Measurements from ENCODE around the gene FAM13A.

Gene FAM13A

DNA sequence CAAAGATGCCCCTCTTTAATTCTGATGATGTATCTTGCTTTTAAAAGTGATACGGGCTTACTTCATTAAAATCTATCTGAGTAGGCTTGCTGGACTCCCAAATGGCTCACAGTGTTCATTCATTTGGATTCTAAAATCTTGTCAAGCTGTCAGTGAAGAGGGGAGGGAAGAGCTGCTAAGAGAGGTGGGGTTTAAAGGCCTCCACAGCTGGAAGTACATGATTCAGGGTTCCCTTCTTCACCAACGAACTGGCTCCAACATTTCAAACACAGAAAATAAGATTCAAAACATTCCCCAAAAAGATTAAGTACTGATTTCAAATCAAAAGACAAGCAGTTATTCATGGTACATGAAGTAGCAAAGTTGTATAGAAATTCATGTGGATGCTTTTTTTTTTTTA, 226.4 kb downstream of the FAM13A start:
- no peak for DNase-seq

DNA sequence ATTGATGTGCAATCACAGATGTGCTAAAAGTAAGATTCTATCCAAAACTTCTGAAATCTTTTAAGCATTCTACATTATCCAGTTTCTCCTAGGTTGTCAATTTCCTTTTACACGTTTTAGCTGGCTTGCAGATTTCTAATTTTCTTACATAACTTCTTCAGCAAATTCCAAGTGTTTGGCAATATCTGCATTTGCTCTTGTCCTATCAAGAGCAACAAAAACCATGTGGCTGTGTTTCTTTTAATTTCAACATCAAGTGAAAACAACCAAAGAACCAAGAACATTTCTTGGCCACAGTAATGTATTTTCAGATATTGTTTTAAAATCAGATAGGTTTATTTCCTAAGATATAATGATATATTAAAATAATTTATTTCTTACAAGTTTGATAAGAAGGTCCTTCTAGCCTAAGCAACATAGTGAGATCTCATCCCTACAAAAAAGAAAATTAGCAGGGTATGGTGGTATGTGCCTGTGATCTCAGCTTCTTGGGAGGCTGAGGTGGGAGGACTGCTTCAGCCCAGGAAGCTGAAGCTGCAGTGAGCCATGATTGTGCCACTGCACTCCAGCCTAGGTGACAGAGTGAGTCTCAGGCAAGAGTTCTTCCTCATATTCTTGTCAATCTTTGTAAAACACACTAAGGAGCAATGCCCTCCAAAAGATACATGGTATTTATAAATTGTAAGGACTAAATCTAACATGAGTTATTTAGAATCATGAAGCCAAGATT, 228.0 kb downstream of the FAM13A start:
- DNase-seq = no peak

DNA sequence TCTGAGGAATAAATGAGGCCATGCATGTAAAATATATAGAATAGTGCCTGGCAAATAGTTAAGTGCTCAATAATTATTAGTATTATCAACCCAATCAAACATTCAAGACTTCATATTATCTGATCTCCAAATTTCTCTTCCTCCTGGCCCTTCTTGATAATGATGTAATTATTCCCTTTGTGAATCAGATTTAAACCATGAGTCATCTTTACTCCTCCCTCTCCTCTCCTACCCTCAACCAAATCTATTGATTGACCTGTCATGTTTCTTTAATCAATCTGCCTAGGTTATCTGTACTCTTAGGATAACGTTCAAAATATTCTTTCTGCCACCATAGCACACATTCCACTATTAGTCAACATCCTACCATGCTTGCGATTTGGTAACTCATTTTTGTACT, 229.5 kb downstream of the FAM13A start:
- no peak for DNase-seq

DNA sequence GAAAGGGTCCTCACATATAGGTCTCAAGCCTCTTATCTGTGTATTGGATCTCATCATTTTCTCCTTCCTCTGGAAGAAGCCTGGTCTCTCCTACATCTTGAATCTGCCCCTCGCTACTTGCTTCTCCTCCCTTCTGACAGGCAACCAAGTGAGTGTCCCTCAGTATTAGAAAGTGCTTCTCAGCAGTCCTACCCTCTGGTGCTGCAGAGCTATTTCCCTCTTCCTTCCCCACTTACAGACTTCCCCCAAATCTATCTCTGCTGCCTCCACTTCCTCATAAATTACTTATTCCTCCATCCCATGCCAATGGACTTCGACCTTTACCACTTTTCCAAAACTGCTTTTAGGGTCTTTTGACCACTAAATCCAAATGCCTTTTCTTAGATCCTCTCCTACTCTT, 230.2 kb downstream of the FAM13A start:
- no peak for DNase-seq

DNA sequence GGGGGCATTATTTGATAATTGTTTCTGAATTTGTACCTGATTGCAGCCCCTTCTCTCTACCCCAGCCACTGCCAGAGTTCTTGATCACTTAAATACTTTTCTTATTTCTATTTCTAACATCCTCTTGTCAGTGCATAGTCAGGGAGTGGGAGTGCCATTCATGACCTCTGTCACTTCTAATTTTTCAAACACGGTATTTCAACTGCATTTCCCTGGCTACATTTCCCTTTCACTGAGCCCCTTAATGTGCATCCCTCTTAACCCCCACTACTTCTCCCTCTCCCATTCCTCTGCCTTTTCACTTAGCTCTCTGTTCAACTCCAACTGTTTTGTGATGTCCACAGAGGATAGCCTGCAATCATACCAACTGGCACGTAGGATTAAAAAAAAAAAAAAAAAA, 231.1 kb downstream of the FAM13A start:
- DNase-seq = no peak

DNA sequence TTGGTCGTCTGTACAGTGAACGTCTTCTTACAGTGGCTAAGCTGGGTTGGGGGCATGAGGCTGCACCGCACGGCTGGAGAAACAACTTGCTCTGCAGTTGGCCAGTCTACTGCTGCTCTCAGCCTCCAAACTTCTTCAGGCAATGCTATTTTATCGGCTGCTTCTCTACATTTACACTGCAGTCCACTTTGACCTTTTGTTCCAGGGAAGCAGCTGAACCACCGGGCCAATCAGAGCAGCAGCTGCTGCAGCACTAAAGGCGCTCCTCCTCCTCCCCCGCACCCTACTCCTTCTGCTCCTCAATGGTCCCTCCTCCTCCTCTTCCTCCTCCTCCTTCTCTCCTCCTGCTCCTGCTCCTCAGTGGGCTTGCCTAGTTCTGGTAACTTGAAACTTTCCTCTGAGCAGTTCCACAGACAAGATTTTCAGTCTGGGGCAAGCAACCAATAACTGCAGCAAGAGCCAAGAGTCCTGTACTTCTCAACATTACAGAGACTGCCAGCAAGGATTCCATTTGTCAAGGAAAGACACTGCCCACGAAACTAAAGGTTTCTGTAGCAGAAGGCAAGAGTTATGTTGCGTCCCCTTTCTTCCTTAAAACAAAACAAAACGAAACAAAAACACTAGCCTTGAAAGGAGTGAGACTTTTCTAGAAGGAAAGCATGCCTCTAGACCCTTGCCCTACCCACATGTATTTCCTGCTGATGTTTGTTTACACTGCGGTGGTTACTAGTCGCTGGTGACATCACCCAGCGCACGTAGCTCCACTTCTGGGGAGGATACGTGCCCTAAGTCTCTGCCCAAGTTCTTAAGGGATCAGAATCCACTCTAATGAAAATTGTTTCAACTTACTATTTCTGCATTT, 233.7 kb downstream of the FAM13A start:
- DNase-seq = peak; percentile 90

DNA sequence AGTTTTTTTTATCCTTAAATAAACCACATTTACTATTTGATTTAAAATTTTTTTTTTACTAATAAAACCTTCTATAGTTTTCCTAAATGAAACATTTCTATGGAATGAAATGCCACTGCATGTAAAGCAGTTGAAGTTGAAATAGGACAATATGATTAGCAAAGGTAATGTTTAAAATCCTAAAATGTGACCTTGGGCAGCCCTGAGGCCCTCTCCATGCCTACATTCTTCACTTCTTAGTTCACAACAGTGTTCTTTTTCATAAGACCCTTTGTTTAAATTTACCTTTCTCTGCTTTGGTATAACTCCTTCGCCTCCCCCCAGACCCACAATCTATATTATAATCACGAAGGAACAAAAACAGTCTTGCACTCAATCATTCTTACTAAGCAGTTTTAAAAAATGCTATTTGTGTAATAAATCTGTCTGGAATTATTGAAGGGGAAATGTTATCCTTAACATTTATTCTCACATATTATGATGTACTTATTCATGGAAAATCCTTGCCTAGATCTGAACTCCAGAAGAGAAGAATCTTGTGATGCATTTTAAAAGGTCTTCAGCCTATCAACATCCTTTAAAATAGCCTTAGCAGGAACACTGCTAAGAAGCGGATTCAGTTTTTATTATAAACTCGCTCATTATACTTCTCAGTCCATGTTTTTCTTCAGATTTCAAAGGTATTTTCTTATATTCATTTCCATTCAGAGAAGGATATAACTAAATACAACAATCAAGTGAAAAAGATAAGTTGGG, 234.8 kb downstream of the FAM13A start:
- no peak for DNase-seq

DNA sequence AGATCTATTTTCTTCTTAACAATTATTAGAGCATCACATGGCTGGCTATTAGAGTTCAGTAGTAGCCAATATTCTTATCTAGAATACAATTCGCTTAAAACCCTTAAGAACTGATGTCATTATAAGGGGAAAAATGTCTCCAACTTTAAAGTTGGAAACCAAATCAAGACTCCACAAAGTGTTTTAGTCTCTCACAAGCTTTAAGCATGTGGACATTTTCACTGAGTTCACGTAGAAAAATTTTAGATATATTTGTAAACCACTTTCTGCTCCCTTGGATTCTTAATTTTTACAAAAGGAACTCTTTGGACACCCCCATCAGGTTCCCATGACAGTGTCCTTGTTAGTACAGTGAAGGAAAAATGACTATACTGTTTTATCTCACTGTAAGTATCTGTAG, 235.5 kb downstream of the FAM13A start:
- DNase-seq = no peak

DNA sequence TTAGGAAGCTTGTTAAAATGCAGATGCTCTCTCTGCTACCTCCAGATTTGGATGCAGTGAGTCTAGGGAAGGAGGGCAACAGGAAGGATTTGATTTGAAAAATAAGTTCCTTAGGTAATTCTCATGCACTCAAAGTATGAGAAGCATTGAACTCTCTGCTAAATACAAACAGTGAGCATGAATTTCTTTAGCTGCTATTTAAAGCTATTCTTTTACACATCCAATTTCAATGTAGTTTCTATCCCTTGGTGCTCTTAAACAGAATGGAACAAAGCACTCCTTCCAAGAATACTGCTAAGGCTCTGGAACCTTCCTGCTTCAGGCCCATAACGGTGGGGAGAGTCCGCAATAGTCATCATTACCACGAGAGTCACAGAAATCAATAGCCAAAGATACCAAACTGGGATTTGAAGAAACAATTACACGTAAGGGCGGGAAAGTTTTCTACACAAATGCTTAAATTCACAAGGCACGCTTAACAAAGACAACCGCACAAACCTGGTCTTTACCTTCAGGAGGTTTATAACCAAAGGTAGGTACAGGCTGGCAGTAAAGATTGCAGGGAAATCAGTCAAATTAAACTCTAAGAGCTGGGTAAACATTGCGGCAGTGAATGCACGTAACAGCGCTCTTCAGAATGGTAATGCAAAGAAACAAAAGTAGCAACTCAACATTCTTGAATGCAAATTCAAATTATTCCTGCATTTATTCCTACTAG, 236.1 kb downstream of the FAM13A start:
- DNase-seq = peak; percentile 62

DNA sequence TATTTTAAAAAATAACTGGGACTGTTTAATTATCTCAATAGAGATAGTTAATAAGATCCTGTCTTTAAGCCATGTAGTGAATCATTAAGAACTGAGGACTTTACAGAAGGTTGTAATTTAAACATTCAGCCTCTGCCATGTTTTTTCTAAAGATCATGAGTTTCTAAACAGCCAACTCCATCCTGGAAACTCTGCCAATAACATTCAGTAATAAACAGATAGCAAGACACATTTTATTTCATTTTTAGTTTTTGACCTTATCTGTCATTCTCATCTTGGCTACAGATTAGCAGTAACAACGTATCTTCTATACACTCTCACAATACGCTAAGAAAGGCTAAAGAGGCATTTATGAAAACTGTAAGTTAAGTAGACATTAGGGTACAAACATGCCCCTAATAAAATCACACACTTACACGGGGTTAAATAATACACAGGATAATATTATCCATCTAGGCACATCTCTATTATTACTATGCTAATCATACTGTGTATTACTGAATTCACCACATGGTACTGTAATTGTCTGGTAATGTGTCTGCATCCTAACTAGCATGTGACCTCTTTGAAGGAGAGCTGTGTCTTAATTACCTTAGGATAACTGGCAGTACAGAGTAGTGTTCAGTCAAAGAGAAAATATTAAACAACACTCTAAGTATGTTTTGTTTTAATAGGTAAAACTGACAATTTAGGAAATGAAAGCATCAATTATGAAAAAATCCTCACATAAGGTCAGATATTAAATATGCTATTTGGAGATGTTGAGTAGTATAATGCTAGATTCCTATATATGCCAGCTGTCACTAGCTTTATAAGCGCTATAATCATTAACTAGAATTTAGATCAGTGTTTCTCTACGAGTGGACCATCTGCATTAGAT, 236.9 kb downstream of the FAM13A start:
- DNase-seq = no peak

DNA sequence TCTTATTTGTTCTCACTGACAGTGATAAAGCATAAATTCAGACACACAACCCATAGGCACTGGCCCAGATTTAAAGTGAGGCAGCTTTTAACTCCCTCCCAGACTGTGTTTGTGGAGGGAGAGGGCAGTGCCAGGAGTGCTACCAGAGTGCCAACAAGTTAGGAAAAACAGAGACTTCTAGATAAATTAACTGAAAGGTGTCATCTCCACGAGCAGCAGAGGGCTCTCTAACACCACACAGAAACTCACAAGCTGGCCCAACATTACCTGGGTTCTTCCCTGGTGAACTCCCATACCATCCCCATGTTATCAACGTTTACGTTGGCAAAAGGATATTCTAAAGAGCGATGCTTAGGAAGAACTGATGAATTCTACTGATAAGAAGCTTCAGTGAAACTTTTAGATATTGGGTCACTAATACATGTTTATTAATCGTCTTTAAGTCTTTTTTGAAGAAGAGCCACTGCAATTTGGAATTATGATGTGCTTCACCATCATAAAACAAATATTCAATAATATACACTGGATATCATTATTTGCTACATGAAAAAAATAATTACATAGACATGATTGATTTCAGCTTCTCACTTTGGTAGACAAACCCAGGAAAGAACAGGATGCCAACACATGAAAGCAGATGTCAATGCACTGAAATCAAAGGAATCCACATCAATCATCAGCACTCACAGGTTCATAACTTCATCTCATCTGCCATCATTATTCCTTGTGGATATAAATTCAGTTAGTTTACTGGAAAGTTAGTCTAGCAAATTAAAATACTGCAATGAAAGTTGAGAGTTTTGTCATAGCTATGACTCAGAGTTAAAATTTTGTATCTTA, 238.1 kb downstream of the FAM13A start:
- DNase-seq = peak; percentile 84

DNA sequence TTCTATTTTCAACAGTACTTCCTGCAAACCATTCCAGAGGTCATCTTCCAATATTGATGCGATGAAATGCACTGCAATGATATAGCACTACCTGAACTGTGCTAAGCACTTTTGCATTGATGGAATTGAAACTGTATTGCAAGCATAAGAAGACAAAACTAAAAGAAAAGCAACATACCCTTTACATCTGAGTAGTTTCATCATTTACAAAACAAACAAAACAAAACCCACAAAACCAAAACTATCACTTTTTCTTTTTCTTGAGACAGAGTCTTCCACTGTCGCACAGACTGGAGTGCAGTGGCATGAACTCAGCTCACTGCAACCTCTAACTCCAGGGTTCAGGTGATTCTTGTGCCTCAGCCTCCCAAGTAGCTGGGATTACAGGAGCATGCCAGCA, 239.2 kb downstream of the FAM13A start:
- DNase-seq = no peak

DNA sequence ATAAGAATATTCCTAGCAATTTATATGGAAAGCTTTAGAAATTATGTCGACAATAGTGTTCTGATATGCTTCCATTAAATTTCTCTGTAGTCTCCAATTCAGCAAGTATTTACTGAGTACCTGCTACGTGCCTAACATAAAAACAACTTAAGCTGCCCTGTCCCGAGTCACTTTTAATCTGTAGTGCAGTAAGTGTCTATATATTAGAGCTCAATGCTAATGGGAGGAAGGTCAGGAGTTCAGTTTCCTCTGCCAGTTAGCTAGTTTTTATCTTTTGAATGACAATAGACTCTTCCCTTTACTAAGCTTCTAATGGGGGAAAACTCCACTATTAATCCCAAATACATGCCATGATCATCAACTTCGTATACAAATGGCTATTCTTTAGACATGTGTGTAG, 240.6 kb downstream of the FAM13A start:
- no peak for DNase-seq

DNA sequence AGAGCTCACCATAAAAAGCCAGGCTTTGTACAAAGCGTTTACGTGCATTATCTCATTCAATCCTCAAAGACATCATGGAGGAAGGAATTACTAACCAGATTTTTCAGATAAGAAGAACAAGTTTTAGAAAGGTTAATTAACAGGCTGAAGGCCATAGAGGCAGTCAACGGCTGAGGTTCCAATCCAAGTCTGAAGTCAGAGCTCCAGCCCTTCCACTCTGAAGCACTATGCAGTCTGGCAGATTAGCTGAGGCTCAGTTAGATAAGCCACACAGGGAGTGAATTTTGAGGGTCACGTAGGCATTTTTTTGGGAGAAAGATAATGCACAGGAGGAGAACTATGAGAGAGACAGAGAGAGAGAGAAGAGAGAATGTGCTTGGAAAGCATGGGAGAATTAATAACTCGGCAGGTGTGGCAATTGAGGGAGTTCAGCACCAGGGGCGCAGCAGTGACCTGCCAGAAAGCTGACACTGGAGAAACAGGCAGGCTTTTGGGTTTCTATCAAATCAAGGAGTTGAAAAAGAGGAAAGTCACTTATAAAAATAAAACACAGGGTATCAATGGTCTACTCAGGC, 242.9 kb downstream of the FAM13A start:
- no peak for DNase-seq

DNA sequence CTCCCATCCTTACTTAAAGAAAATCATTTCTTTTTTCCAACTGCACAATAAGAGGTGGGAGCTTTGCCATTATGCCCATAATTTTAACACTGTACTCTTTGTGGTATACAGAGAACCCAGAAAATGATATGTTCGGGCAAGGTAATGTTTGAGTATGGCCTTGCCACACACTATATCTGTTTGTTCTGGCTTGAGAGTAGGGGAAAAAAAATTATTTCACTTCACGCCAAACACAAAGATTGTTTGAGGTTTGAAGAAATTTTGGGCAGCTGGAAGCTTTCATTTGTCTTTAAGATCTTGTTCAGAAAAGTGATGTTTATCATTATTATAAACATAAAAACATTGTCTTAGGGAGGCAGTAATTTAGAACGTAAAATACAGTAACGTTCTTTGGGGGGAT, 244.0 kb downstream of the FAM13A start:
- DNase-seq = no peak

DNA sequence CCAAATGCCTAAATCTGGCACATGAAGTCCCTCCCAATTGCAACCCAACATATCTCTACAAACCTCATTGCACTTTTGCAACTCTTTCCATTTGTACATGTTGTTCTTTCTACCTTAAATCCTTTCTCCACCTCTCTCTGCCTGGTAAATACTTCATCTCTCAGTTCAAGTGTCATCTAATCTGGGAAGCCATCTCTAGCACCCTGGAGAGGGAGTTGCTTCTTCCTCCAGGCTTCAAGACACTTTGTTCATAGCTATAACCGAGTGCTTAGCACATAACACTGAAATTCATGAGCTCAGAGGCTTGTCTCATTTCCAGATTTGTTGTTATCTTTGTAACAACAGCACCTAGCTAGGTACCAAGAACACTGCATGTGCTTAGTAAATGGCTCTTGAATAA, 244.6 kb downstream of the FAM13A start:
- DNase-seq = peak; percentile 37

DNA sequence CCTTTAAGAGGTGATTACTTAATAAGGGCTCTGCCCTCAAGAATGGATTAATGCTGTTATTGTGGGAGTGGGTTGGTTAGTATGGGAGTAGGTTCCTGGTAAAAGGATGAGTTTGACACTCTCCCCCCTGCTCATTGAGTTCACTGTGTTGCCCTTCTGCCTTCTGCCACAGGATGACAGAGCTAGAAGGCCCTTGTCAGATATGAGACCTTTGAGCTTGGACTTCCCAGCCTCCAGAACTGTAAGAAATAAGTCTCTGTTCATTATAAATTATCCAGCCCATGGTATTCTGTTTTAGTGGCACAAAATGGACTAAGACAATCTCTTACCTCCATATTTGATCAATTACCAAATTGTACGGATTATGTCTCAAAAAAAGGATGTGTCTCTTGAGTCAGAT, 245.1 kb downstream of the FAM13A start:
- no peak for DNase-seq

DNA sequence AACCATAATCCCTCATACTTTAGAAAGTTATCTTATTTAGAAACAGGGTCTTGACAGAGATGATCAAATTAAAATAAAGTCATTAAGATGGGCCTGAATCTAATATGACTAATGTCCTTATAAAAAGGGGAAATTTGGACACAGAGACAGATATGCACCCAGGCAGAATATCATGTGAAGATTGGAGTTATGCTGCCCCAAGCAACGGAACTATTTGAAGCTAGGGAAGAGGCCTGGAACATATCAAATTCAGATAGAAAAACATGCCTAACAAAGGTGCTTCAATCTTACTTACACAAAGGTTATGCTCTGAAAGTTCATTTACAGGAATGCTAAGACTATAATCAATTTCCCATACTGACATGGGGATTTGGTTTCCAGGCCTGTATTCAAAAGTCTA, 246.7 kb downstream of the FAM13A start:
- no peak for DNase-seq

DNA sequence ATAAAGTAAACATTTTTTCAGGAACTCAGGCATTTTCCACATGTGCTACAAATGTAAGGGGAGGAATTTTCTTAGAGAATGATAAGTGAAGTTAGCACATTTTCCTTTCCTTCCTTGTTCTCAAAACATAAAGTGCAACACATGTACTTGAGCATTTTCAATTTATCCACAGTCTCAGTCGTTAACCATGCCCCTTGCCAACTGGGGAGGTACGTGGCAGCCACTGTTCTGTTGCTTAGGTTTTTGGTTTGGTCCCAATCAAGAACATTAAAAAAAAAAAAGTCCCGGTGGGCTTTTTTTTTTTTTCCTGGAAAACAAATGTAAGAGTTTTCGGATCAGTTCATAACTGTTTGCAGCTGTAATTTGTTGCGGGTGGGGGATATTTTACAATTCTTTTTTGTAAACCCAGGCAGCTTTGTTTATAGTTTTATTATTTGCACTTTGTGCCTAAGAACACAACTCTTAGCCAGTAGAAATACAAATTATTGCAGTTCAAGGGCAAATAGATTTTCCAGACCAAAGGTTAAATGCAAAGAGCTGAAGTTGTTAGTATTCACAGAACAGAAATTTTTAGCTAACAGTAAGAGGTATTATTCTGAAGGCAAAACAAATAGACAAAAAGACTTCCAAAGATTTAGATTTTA, 247.3 kb downstream of the FAM13A start:
- no peak for DNase-seq

DNA sequence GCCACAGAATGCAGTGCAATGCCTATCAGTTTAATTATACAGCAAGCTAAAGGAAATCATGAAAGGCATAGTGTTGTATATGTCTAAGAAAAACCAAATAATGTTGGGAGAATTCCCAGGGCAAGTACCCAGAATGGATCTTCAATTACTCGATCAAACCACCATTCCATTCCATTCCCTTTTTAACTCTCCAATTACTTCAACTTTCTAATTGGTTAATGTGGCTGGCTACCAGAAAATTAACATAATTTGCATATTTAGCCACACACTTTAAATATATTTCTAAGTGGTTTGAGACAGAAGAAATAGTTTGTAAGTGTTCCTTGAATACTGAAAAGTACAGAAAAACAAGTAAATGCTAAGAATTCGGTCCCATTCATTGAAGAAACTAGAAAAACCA, 247.9 kb downstream of the FAM13A start:
- no peak for DNase-seq

Data from NCI-H2029 treated with DMSO at 0.1 percent for 48 hours (cell line).